GM12801 (cell line): Measurements from ENCODE around the gene EXOC4.

ENCODE experiments used
- CTCF ChIP-seq: IDR thresholded peaks from one replicate; pipeline ENCODE4 v1.5.1; 2011; ENCODE audit warnings: control low read depth; ENCODE audit not compliant: insufficient read length; ENCODE audit errors: extremely low read depth

Gene EXOC4

GRCh38 chr7:133712544-133712943 lies 459.7 kb downstream of the EXOC4 start:
- no peak for TF ChIP-seq CTCF

- TF ChIP-seq CTCF: no peak
Observed at GRCh38 chr7:133714654-133715053, 461.8 kb downstream of the EXOC4 start.

GRCh38 chr7:133718131-133718530 lies 465.3 kb downstream of the EXOC4 start:
- no peak for TF ChIP-seq CTCF

GRCh38 chr7:133723044-133723443 lies 470.2 kb downstream of the EXOC4 start:
- TF ChIP-seq CTCF: no peak

- no peak for TF ChIP-seq CTCF
Observed at GRCh38 chr7:133724148-133724547, 471.3 kb downstream of the EXOC4 start.

- TF ChIP-seq CTCF: no peak
Observed at GRCh38 chr7:133724694-133725093, 471.8 kb downstream of the EXOC4 start.

- no peak for TF ChIP-seq CTCF
Observed at GRCh38 chr7:133727476-133728214, 474.8 kb downstream of the EXOC4 start.
